Endothelial cell of umbilical vein (primary cell): Measurements from ENCODE around the gene CETP. TPM values are rescaled to one million over a fixed set of nuclear protein-coding genes. Genes with fewer than 3 reads are reported as not detected.

Source experiments
- BruUV-seq: library from RNA; stranded (reverse); fragments of 400-500 nt; replicated peaks from 2 replicates; lab custom pipeline; 2021; lab: Mats Ljungman, UMichigan
- CTCF ChIA-PET: fragments of 300-600, 350-600 bp; sonication (Branson Sonifier 250); formaldehyde crosslinking; loops from one replicate; lab custom pipeline; 2021; ENCODE audit warnings: antibody characterized with exemption, inconsistent platforms; lab: Charles Lee
- POLR2A ChIA-PET: fragments of 300-600, 350-600 bp; sonication (Branson Sonifier 250); formaldehyde crosslinking; loops from one replicate; lab custom pipeline; 2021; ENCODE audit warnings: antibody characterized with exemption, inconsistent platforms; lab: Charles Lee
- DNase-seq: peaks from one replicate; pipeline ENCODE4 v3.0.0-alpha.2; 2011; ENCODE audit warnings: low read depth, low spot score
- FAIRE-seq: peaks from 2 replicates; lab custom pipeline; 2011; peaks lifted over from hg19 to GRCh38; lab: Jason Lieb, UNC
- H2AFZ ChIP-seq: 2 replicates; pipeline ENCODE4 v1.6.0; 2012; ENCODE audit warnings: low read depth, low read length, control low read depth, inconsistent platforms
- H3K27ac ChIP-seq: 2 replicates; pipeline ENCODE4 v1.5.1; 2011; ENCODE audit warnings: low read depth, mild to moderate bottlenecking, control low read depth, low read length, moderate library complexity; ENCODE audit not compliant: insufficient read depth
- H3K27me3 ChIP-seq, 2 experiments: 2 replicates each; pipeline versions ENCODE4 v1.6.0 to v1.6.1; 2011; ENCODE audit warnings: low read length in 2 of 2, mixed read lengths in 1 of 2; ENCODE audit not compliant: control insufficient read depth in 2 of 2, insufficient read depth in 2 of 2
- H3K36me3 ChIP-seq, 2 experiments: 2 replicates in 1 of 2; 3 replicates in 1 of 2; pipeline ENCODE4 v1.5.1; 2011; ENCODE audit warnings: low read length in 2 of 2, mild to moderate bottlenecking in 1 of 2, moderate library complexity in 1 of 2; ENCODE audit not compliant: control insufficient read depth in 2 of 2, insufficient read depth in 2 of 2; ENCODE audit errors: extremely low read depth in 1 of 2
- H3K4me1 ChIP-seq: 3 replicates; pipeline ENCODE4 v1.5.1; 2011; ENCODE audit warnings: mild to moderate bottlenecking, low read length; ENCODE audit not compliant: control insufficient read depth, insufficient read depth; ENCODE audit errors: extremely low read depth
- H3K4me2 ChIP-seq: 2 replicates; pipeline ENCODE4 v1.6.1; 2011; ENCODE audit warnings: low read length, control low read depth, mixed read lengths; ENCODE audit not compliant: insufficient read depth
- H3K4me3 ChIP-seq, 3 experiments: fragments of 200-600 bp in 1 of 3; sonication (generic), shearing (Covaris generic) in 1 of 3; replicated peaks in 1 of 3; 2 replicates each; pipeline ENCODE4 v1.5.1; 2011 to 2016; ENCODE audit warnings: control low read depth in 3 of 3, low read length in 3 of 3, mild to moderate bottlenecking in 2 of 3, inconsistent platforms in 1 of 3, low read depth in 1 of 3, moderate library complexity in 1 of 3; ENCODE audit not compliant: insufficient read depth in 1 of 3
- H3K79me2 ChIP-seq: 2 replicates; pipeline ENCODE4 v1.6.0; 2012; ENCODE audit warnings: low read length, inconsistent platforms; ENCODE audit not compliant: control insufficient read depth, insufficient read depth
- H3K9ac ChIP-seq: replicated peaks from 2 replicates; pipeline ENCODE3; 2011; ENCODE audit warnings: low read length, control low read depth; ENCODE audit not compliant: insufficient read depth; ENCODE audit errors: extremely low read depth
- H3K9me1 ChIP-seq: replicated peaks from 3 replicates; pipeline ENCODE4 v1.6.0; 2011; ENCODE audit warnings: mild to moderate bottlenecking, low read length; ENCODE audit not compliant: control insufficient read depth, insufficient read depth; ENCODE audit errors: extremely low read depth
- H3K9me3 ChIP-seq: replicated peaks from 2 replicates; pipeline ENCODE4 v1.5.1; 2012; ENCODE audit warnings: low read length, inconsistent platforms; ENCODE audit not compliant: control insufficient read depth, insufficient read depth
- H4K20me1 ChIP-seq: replicated peaks from 2 replicates; pipeline ENCODE3; 2011; ENCODE audit warnings: mild to moderate bottlenecking, low read length; ENCODE audit not compliant: control insufficient read depth, insufficient read depth; ENCODE audit errors: extremely low read depth
- CTCF ChIP-seq, 2 donors: IDR thresholded peaks; 1 replicate in 1 of 2; 2 replicates in 1 of 2; pipeline ENCODE4 v1.5.1; 2011; ENCODE audit warnings: low read length in 2 of 2, mild to moderate bottlenecking in 2 of 2, moderate library complexity in 2 of 2, control low read depth in 1 of 2, inconsistent platforms in 1 of 2, low read depth in 1 of 2; ENCODE audit not compliant: insufficient read depth in 1 of 2; ENCODE audit errors: extremely low read depth in 1 of 2
- EZH2 ChIP-seq: IDR thresholded peaks from 2 replicates; pipeline ENCODE4 v1.6.1; 2012; ENCODE audit warnings: borderline replicate concordance, low read depth, mild to moderate bottlenecking, moderate library complexity, low read length, inconsistent platforms; ENCODE audit not compliant: severe bottlenecking
- FOS ChIP-seq: IDR thresholded peaks from 2 replicates; pipeline ENCODE4 v1.6.1; 2011; ENCODE audit warnings: mild to moderate bottlenecking, low read length, moderate library complexity, borderline replicate concordance; ENCODE audit not compliant: insufficient read depth
- GATA2 ChIP-seq: IDR thresholded peaks from 2 replicates; pipeline ENCODE4 v1.7.0; 2011; ENCODE audit warnings: low read depth, mild to moderate bottlenecking, moderate library complexity, mixed read lengths, low read length; ENCODE audit not compliant: insufficient read length, insufficient read depth
- JUN ChIP-seq: IDR thresholded peaks from 2 replicates; pipeline ENCODE4 v1.6.1; 2011; ENCODE audit warnings: borderline replicate concordance, low read depth; ENCODE audit not compliant: insufficient read length, insufficient read depth
- MYC ChIP-seq: IDR thresholded peaks from one replicate; pipeline ENCODE4 v1.6.1; 2011; ENCODE audit warnings: mild to moderate bottlenecking, low read depth, low read length
- POLR2A ChIP-seq: IDR thresholded peaks from 2 replicates; pipeline ENCODE4 v1.6.1; 2012; ENCODE audit warnings: low read depth, mild to moderate bottlenecking, control low read depth, low read length
- POLR2AphosphoS5 ChIP-seq: IDR thresholded peaks from 2 replicates; pipeline ENCODE4 v1.6.1; 2012; ENCODE audit warnings: low read depth, mild to moderate bottlenecking, control low read depth, low read length, moderate library complexity; ENCODE audit not compliant: insufficient read depth
- dilution Hi-C: fragments of 300-500 bp; cut with MboI; formaldehyde crosslinking; loops from one replicate; pipeline ENCODE4 v1.15.0; 2019; ENCODE audit warnings: low sequenced_read_pairs; ENCODE audit not compliant: extremely low pct_ligation_motif_present
- intact Hi-C: fragments of 100-400 bp; cut with micrococcal nuclease; formaldehyde crosslinking; loops from one replicate; pipeline ENCODE4 v1.10.0; 2022
- polyA plus RNA-seq, 4 experiments: library from polyadenylated mRNA; depleted of rRNA in 3 of 4; stranded (reverse) in 3 of 4; unstranded in 1 of 4; fragments of >200 nt; gene quantifications; 2 replicates each; pipeline versions ENCODE4 v1.2.1 to v1.2.3, GENCODE V29; 2011 to 2012; ENCODE audit warnings: missing spikeins in 1 of 4
- total RNA-seq: library from RNA; stranded (reverse); gene quantifications from 2 replicates; pipeline ENCODE4 v1.2.3, GENCODE V29; 2021
- TF ChIP-seq, protein P1 (sequence below): IDR thresholded peaks from 2 replicates; pipeline ENCODE4 v1.6.1; 2011; ENCODE audit not compliant: insufficient read depth, insufficient read length

Gene CETP
- total and polyA plus RNA-seq, 2 donors (not counting 3 experiments of a cell fraction or from before 2014, with no cell fraction given): 2.2 to 2.8 TPM

DNA sequence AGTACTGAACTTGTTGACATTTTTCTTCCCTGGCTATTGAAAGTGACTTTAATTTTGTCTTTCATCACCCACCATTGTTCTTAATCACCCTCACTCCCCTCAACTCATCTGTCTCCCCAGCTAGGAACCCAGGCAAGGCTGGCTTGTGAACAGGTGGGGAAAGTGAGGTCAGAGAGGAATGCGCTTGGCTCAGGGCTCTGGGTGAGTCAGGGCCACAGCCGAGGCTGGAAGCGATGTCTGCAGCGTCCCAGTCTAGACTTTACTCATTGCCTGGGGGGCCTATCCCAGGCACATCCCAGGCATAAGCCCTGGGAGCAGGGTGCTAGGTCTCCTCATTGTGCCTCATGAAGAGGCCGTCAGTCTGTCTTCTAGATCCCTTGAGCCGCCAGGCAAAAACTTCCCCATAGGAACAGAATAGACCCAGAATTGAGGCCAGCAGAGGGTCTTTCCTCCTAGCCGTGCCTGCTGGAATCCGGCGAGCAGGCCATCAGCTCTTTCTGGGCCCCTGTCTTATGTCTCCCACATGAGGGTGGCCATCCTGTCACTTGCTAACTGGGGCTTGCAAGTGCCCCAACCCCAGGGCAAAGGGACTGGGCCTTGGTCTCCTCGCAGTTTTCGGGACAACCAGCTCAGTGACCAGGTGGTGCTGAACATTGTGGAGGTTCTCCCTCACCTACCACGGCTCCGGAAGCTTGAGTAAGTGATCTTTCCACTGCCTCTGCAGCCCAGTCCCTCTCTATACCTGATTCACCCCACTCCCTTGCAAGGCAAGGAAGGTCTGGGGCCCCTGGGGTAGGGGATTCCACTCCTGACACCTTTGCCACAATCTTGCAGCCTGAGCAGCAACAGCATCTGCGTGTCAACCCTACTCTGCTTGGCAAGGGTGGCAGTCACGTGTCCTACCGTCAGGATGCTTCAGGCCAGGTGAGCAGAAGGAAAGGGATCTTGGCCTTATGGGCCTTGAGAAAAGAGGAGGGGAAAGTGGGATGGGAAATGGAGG, 67.7 kb downstream of the CETP start:
- H3K27ac ChIP-seq: no peak overlapping the region
- no peak overlapping the region for H3K4me2 ChIP-seq
- FAIRE-seq (no peak), DNase-seq (no peak)
- H3K27me3 ChIP-seq: no peaks in the 10 kb centered on the region
- no peak overlapping the region for H3K9ac ChIP-seq
- H3K9me3 ChIP-seq: no peaks in the 10 kb centered on the region
- ChIA-PET POLR2A (no interaction called here), CTCF (interaction anchor here (1.3 to 1.5 kb wide), 2 partner anchors 9 to 64 kb away, joined by 3 read pairs; no protein-coding TSS in a partner anchor)
- no peak overlapping the region for H3K4me3 ChIP-seq
- H2AFZ ChIP-seq: no peak overlapping the region
- no peaks in the 10 kb centered on the region for H4K20me1 ChIP-seq
- TF ChIP-seq POLR2AphosphoS5 (no peak), POLR2A (no peak), JUN (no peak)
- H3K79me2 ChIP-seq: no peaks in the 10 kb centered on the region
- intact Hi-C loops (no loop called here), dilution Hi-C loops (no loop called here)
- no TSS peak for BruUV-seq
- H3K9me1 ChIP-seq: no peaks in the 10 kb centered on the region
- H3K4me1 ChIP-seq: no peaks in the 10 kb centered on the region
- H3K36me3 ChIP-seq: no peaks in the 10 kb centered on the region

DNA sequence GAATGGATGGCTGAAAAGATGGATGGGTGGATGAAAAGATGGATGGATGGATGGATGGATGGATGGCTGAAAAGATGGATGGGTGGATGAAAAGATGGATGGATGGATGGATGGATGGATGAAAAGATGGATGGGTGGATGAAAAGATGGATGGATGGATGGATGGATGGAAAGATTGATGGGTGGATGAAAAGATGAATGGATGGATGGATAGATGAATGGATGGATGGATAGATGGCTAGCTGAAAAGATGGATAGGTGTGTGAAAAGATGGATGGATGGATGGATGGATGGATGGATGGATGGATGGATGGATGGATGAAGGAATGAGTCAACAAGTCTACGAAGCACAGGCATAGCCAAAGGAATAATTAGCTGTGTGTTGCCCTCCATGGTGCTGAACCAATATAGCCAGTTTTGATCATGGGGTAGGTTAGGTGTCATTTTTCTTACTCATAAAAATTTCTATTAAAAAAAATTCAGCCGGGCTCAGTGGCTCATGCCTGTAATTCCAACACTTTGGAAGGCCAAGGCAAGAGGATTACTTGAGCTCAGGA, 68.7 kb downstream of the CETP start:
- ChIA-PET POLR2A (no interaction called here), CTCF (interaction anchor here (1.3 kb wide), 1 partner anchor 65 kb away, joined by 3 read pairs; no protein-coding TSS in a partner anchor)
- no peaks in the 10 kb centered on the region for H3K4me1 ChIP-seq
- no peaks in the 10 kb centered on the region for H3K79me2 ChIP-seq
- no peak overlapping the region for H3K4me2 ChIP-seq
- no peaks in the 10 kb centered on the region for H3K9me1 ChIP-seq
- FAIRE-seq (no peak), DNase-seq (no peak)
- H3K9ac ChIP-seq: no peak overlapping the region
- BruUV-seq: no TSS peak
- dilution Hi-C loops (no loop called here), intact Hi-C loops (no loop called here)
- no peaks in the 10 kb centered on the region for H3K36me3 ChIP-seq
- no peaks in the 10 kb centered on the region for H4K20me1 ChIP-seq
- H3K4me3 ChIP-seq: no peak overlapping the region
- H3K9me3 ChIP-seq: no peaks in the 10 kb centered on the region
- H2AFZ ChIP-seq: no peak overlapping the region
- no peaks in the 10 kb centered on the region for H3K27me3 ChIP-seq
- H3K27ac ChIP-seq: no peak overlapping the region
- TF ChIP-seq CTCF (IDR thresholded peaks at IDR 0.05; ENCODE audit: extremely low read depth in 1 of 2, insufficient read depth in 1 of 2, low read depth in 1 of 2, low read length in 2 of 2): no peak
- TF ChIP-seq JUN: no peak
- TF ChIP-seq EZH2: no peak
- TF ChIP-seq GATA2: no peak
- no peak for TF ChIP-seq FOS
- no peak for TF ChIP-seq MYC
- TF ChIP-seq, protein P1, sequence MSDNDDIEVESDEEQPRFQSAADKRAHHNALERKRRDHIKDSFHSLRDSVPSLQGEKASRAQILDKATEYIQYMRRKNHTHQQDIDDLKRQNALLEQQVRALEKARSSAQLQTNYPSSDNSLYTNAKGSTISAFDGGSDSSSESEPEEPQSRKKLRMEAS: no peak
- no peak for TF ChIP-seq POLR2A
- TF ChIP-seq POLR2AphosphoS5: no peak
